HG03439 (cell line): ENCODE data around the gene CENPE.
A peak's percentile ranks its signal among the peaks of the same experiment; 100 is the strongest.

ENCODE experiments used
- ATAC-seq: cut with Tn5 transposase; IDR thresholded peaks from one replicate; pipeline ENCODE4 v1.9.1; 2021; ENCODE audit warnings: mild to moderate bottlenecking, moderate library complexity; ENCODE audit not compliant: unreplicated experiment

CENPE gene

GRCh38 chr4:103136671-103137445 lies 61.3 kb downstream of the CENPE start:
- no peak for ATAC-seq

- no peak for ATAC-seq
These were observed 69.0 kb downstream of the CENPE start for GRCh38 chr4:103129174-103129573.

- ATAC-seq, result no peak
These were observed 72.0 kb downstream of the CENPE start for GRCh38 chr4:103126126-103126525.

- ATAC-seq, result no peak
These were observed 75.0 kb downstream of the CENPE start for GRCh38 chr4:103123114-103123513.

- ATAC-seq, result no peak
These were observed 80.0 kb downstream of the CENPE start for GRCh38 chr4:103118166-103118565.

GRCh38 chr4:103111598-103111997 lies 86.5 kb downstream of the CENPE start:
- ATAC-seq, result no peak

GRCh38 chr4:103108542-103108941 lies 89.6 kb downstream of the CENPE start:
- no peak for ATAC-seq

GRCh38 chr4:103105558-103106356 lies 92.4 kb downstream of the CENPE start:
- ATAC-seq, result no peak

- ATAC-seq, result no peak
These were observed 93.3 kb downstream of the CENPE start for GRCh38 chr4:103104886-103105285.

- ATAC-seq, result no peak
These were observed 97.5 kb downstream of the CENPE start for GRCh38 chr4:103100691-103101090.

GRCh38 chr4:103099691-103100392 lies 98.3 kb downstream of the CENPE start, which contains the start of gene BDH2:
Gene BDH2, minus strand, starts transcription at chr4:103099834. Its CDS starts 3,580 bp downstream, at chr4:103096254.
- ATAC-seq, result peak; percentile 97

GRCh38 chr4:103098756-103099440 lies 99.2 kb downstream of the CENPE start:
- no peak for ATAC-seq

- no peak for ATAC-seq
These were observed 99.8 kb downstream of the CENPE start for GRCh38 chr4:103098341-103098740.

- ATAC-seq, result no peak
These were observed 101.0 kb downstream of the CENPE start for GRCh38 chr4:103097112-103097511.

GRCh38 chr4:103095080-103095479 lies 103.1 kb downstream of the CENPE start:
- no peak for ATAC-seq

GRCh38 chr4:103092245-103092644 lies 105.9 kb downstream of the CENPE start:
- ATAC-seq, result no peak

GRCh38 chr4:103091601-103092223 lies 106.4 kb downstream of the CENPE start:
- peak; percentile 78 for ATAC-seq

- ATAC-seq, result no peak
These were observed 108.7 kb downstream of the CENPE start for GRCh38 chr4:103089481-103089880.

GRCh38 chr4:103086551-103086950 lies 111.6 kb downstream of the CENPE start:
- no peak for ATAC-seq

- ATAC-seq, result no peak
These were observed 112.5 kb downstream of the CENPE start for GRCh38 chr4:103085555-103086196.
